LNCaP clone FGC (cell line): Measurements from ENCODE around the gene ITPR1.

Experiments used
- DNase-seq: peaks from one replicate; pipeline ENCODE4 v3.0.0-alpha.2; 2011; ENCODE audit warnings: low read depth
- H3K4me3 ChIP-seq: 2 replicates; pipeline ENCODE4 v1.5.1; 2011; ENCODE audit warnings: mild to moderate bottlenecking, low read depth, low read length, control low read depth
- TF ChIP-seq, protein P1 (sequence below): IDR thresholded peaks from 2 replicates; pipeline ENCODE4 v1.5.1; 2012; ENCODE audit warnings: mild to moderate bottlenecking; ENCODE audit not compliant: control insufficient read depth, insufficient read depth; ENCODE audit errors: extremely low read depth

The ITPR1 gene

DNA sequence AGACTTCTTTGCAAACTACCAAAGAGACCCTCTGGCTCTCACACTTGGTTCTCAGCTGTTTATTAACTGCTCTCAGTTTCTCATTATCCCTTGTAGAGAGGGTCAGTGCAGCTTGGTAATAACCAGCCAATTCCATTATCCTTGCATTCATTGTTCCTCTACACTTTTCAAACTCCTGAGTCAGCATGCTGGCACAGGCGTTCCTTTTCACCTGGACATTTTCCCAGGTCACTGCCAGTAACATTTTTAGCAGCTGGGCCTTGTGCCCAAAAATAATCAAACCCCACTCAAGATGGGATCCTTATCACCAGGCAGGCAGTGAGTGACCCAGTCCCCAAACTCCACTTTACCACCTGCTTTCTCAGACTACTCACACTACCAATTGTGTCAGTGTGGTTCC is 21.2 kb upstream of the ITPR1 start:
- no peak for DNase-seq
- H3K4me3 ChIP-seq: no peak overlapping the region
- TF ChIP-seq, protein P1, sequence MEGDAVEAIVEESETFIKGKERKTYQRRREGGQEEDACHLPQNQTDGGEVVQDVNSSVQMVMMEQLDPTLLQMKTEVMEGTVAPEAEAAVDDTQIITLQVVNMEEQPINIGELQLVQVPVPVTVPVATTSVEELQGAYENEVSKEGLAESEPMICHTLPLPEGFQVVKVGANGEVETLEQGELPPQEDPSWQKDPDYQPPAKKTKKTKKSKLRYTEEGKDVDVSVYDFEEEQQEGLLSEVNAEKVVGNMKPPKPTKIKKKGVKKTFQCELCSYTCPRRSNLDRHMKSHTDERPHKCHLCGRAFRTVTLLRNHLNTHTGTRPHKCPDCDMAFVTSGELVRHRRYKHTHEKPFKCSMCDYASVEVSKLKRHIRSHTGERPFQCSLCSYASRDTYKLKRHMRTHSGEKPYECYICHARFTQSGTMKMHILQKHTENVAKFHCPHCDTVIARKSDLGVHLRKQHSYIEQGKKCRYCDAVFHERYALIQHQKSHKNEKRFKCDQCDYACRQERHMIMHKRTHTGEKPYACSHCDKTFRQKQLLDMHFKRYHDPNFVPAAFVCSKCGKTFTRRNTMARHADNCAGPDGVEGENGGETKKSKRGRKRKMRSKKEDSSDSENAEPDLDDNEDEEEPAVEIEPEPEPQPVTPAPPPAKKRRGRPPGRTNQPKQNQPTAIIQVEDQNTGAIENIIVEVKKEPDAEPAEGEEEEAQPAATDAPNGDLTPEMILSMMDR: no peak

DNA sequence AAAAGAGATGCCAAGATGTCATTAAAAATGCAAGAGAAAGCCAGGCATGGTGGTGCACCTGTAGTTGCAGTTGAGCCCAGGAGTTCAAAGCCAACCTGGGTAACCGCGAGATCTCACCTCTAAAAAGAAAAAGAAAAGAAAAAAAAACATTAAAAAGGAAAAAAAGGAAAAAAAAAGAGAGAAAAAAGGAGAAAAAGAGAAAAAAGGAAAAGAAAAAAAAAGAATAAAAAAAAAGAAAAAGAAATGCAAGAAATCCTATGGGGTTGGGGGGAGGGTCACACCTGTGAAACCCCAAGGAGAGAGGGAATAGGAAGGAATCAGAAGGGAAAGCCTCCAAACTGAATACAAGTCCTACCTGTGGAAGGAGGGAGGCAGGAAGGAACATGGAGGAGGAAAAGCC is 20.8 kb upstream of the ITPR1 start:
- TF ChIP-seq, protein P1: no peak
- DNase-seq: no peak
- H3K4me3 ChIP-seq: no peak overlapping the region

DNA sequence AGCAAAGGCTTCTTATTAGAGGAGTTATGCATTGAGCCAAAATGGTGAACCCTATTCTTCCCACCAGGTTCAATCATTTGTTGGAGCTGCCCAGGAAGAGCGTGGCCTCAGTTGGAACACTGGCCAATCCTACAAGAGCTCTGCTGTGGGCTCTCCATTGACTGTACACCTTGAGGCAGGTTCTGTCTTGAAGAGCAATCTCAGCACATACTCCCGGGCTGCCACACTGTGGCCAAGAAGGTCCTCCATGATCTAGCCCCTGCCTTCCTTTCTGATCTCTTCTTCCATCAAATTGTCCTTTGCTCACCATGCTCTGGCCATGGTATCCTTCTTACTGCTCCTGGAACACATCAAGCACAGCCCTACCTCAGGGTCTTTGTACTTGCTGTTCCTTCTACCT is 20.4 kb upstream of the ITPR1 start:
- DNase-seq: no peak
- no peak overlapping the region for H3K4me3 ChIP-seq
- TF ChIP-seq, protein P1: no peak

DNA sequence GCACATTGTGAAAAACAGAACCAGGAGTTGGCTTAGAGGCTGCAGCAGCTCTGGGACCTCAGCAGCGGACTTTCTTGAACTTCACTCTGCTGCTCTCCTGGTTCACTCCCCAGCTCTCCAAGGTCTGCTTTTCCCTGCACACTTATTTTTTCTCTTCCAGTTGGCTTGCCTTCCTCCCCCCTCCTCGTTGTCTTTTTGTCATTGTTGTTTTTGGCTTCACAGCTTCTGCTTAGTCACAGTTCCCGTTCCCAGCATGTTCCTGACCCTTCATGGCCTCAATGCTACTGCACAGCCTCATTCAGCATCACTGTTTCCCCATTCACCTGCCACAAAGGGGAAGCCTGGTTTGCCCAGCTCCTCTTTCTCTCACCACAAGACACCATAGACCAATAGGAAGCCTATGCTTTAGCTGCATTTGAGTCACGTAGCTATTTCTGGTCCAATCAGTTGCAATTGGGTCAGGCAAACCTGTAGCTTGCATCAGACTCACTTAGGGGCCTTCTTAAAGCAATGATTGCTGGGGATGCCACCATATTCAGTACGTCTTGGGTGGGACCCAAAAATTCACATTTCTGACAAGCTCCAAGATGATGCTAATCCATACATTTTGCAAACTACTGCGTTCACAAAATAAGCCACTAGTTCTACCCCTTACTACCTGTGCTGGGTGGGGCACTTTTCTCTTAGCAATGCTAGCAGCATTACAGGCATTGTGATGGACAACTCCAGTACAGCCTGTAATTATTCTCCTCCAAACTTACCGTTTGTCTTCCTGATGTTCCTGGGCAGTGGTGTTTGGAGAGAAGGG is 18.3 kb upstream of the ITPR1 start:
- TF ChIP-seq, protein P1: no peak
- no peak for DNase-seq
- no peak overlapping the region for H3K4me3 ChIP-seq

DNA sequence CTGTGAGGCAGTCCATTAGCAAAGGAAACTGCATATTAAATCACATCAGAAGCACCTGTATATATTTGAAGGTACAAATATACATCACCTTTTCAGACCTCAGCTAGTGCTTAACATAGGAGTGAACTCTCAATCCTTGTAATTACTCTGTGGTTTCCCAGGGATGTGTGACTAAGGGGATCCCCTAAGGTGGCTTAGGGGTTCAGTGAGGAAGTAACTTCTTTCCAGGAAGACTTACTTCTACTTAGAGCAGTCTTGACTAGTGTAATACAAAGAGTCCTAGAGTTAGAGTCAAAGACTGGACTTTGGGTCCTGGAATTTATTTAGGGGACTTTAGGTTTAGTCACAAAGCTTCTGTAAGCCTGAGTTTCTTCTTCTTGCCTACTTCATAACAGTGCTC is 17.3 kb upstream of the ITPR1 start:
- H3K4me3 ChIP-seq: no peak overlapping the region
- TF ChIP-seq, protein P1: no peak
- DNase-seq: no peak

DNA sequence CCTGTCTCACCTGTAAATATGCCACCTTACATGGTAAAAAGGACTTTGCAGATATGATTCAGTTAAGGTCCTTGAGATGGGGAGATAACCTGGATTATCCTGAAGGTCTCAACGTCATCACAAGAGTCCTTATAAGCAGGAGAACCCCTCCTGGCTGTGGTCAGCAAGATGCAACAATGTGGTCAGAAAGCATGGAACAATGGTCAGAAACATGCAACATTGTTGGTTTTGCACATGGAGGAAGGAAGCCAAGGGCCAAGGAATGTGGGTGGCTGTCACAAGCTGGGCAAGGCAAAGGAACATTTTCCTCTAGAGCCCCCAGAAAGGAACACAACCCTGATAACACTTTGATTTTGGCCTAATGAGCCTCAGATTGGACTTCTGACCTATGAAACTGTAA is 16.7 kb upstream of the ITPR1 start:
- no peak for DNase-seq
- TF ChIP-seq, protein P1: no peak

DNA sequence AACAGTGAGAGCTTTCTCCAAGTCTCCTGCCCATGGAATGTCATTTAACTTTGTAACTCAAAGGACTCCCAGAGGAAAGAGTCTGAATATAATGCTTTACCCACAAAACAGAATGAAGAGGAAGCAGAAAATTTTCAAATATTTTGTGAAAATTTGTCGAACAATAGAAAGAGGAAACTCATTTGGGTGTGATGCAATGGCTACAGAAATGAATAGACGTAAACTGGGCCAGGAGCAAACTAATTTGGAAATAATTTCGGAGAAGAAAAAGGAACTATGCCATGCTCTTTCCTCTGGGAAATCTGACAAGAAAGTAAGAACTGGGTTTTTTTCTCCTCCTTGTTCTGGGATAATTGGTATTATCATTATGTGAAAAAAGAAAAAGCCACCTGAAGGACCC is 14.9 kb upstream of the ITPR1 start:
- TF ChIP-seq, protein P1: no peak
- H3K4me3 ChIP-seq: no peak overlapping the region
- DNase-seq: no peak

More for the DNA sequence above, 16.7 kb upstream of the ITPR1 start:
- H3K4me3 ChIP-seq: no peak overlapping the region
